OCI-LY7 (cell line): Measurements from ENCODE around the gene KCNJ16. TPM values are rescaled to one million over a fixed set of nuclear protein-coding genes. Genes with fewer than 3 reads are reported as not detected.

Experiments
- BruUV-seq: library from RNA; stranded (reverse); fragments of 400-500 nt; replicated peaks from 2 replicates; lab custom pipeline; 2021; lab: Mats Ljungman, UMichigan
- CTCF ChIA-PET: fragments of 300-600 bp; sonication (Branson Sonifier 250); formaldehyde crosslinking; loops from one replicate; lab custom pipeline; 2022; ENCODE audit warnings: antibody characterized with exemption; ENCODE audit not compliant: unreplicated experiment; lab: Charles Lee
- POLR2A ChIA-PET: fragments of 300-600 bp; sonication (Branson Sonifier 250); formaldehyde crosslinking; loops from one replicate; lab custom pipeline; 2022; ENCODE audit warnings: antibody characterized with exemption; lab: Charles Lee
- DNase-seq: peaks from one replicate; pipeline ENCODE4 v3.0.0-alpha.2; 2015; ENCODE audit warnings: low spot score
- H2AFZ ChIP-seq: fragments of 200-600 bp; sonication (generic), shearing (Covaris generic); 2 replicates; pipeline ENCODE4 v1.6.1; 2014; ENCODE audit warnings: mild to moderate bottlenecking, antibody characterized with exemption, low read length, moderate library complexity
- H3K27ac ChIP-seq: fragments of 200-600 bp; sonication (generic); 2 replicates; pipeline ENCODE4 v1.5.1; 2014; ENCODE audit warnings: mixed run types, low read depth, mild to moderate bottlenecking, moderate library complexity, low read length, inconsistent platforms; ENCODE audit not compliant: poor library complexity, severe bottlenecking
- H3K36me3 ChIP-seq: fragments of 200-600 bp; sonication (generic); 2 replicates; pipeline ENCODE4 v1.6.1; 2014; ENCODE audit warnings: mild to moderate bottlenecking, antibody characterized with exemption, low read length, moderate library complexity, mixed read lengths; ENCODE audit not compliant: insufficient read depth
- H3K4me1 ChIP-seq: fragments of 200-600 bp; sonication (generic); 2 replicates; pipeline ENCODE4 v1.5.1; 2014; ENCODE audit warnings: mild to moderate bottlenecking, low read length; ENCODE audit not compliant: insufficient read depth, poor library complexity, severe bottlenecking
- H3K4me2 ChIP-seq: fragments of 200-600 bp; sonication (generic); 2 replicates; pipeline ENCODE4 v1.6.1; 2014; ENCODE audit warnings: mild to moderate bottlenecking, low read length
- H3K4me3 ChIP-seq: fragments of 200-600 bp; sonication (generic); 2 replicates; pipeline ENCODE4 v1.5.1; 2014; ENCODE audit warnings: mild to moderate bottlenecking, low read depth, low read length; ENCODE audit not compliant: poor library complexity, severe bottlenecking
- H3K79me2 ChIP-seq: fragments of 200-600 bp; sonication (generic); 2 replicates; pipeline ENCODE4 v1.6.1; 2016; ENCODE audit warnings: low read depth, mild to moderate bottlenecking, low read length, moderate library complexity, mixed read lengths; ENCODE audit not compliant: insufficient read depth
- H3K9me2 ChIP-seq: fragments of 200-600 bp; sonication (generic); 2 replicates; pipeline ENCODE4 v1.6.1; 2016; ENCODE audit warnings: mild to moderate bottlenecking, low read length, mixed read lengths; ENCODE audit not compliant: insufficient read depth
- H3K9me3 ChIP-seq: fragments of 200-600 bp; sonication (generic); 2 replicates; pipeline ENCODE4 v1.6.1; 2014; ENCODE audit warnings: mild to moderate bottlenecking, mixed run types, low read length, mixed read lengths
- H4K20me1 ChIP-seq: fragments of 200-600 bp; sonication (generic); 2 replicates; pipeline ENCODE4 v1.6.1; 2014; ENCODE audit warnings: mild to moderate bottlenecking, antibody characterized with exemption, low read length, moderate library complexity, mixed read lengths; ENCODE audit not compliant: insufficient read depth
- CTCF ChIP-seq: fragments of 200-600 bp; sonication (generic); conservative IDR thresholded peaks from 2 replicates; pipeline ENCODE4 v1.5.1; 2014; ENCODE audit warnings: mild to moderate bottlenecking, antibody characterized with exemption, low read length, moderate library complexity, mixed read lengths
- EZH2phosphoT487 ChIP-seq: fragments of 200-600 bp; sonication (generic); IDR thresholded peaks from 2 replicates; pipeline ENCODE4 v1.6.1; 2018; ENCODE audit warnings: low read depth, borderline replicate concordance, mild to moderate bottlenecking, mixed run types, antibody characterized with exemption, low read length, moderate library complexity, mixed read lengths
- intact Hi-C: fragments of 100-400 bp; cut with micrococcal nuclease; formaldehyde crosslinking; loops from one replicate; pipeline ENCODE4 v1.10.0; 2022; ENCODE audit not compliant: unreplicated experiment
- total RNA-seq, 2 experiments: library from RNA; depleted of rRNA in 1 of 2; stranded (reverse); fragments of >200 nt in 1 of 2; shearing (Covaris generic) in 1 of 2; gene quantifications; 2 replicates each; pipeline ENCODE4 v1.2.3, GENCODE V29; 2014 to 2022

KCNJ16 gene
- total RNA-seq, 2 experiments from 2014 or later: not detected

GRCh38 chr17:70139449-70139993 lies 64.5 kb downstream of the KCNJ16 start:
- ChIA-PET CTCF (no interaction called here), POLR2A (interaction anchor here (0.6 to 2.1 kb wide), 9 partner anchors 10 to 731 kb away, joined by 3 to 6 read pairs (median 4); no protein-coding TSS in a partner anchor)
- H4K20me1 ChIP-seq: no peaks in the 10 kb centered on the region
- intact Hi-C loops: loop anchor here (5.0 kb wide), 1 partner anchor 413 kb away; no protein-coding TSS in a partner anchor
- no peaks in the 10 kb centered on the region for H3K9me2 ChIP-seq
- no peak overlapping the region for H3K4me3 ChIP-seq
- H3K79me2 ChIP-seq: no peaks in the 10 kb centered on the region
- H3K27ac ChIP-seq: no peak overlapping the region
- H3K4me2 ChIP-seq: no peak overlapping the region
- H3K4me1 ChIP-seq: no peaks in the 10 kb centered on the region
- no peak for DNase-seq
- no peak overlapping the region for H2AFZ ChIP-seq
- BruUV-seq: no TSS peak
- TF ChIP-seq EZH2phosphoT487 (no peak), CTCF (no peak)
- H3K9me3 ChIP-seq: no peaks in the 10 kb centered on the region
- H3K36me3 ChIP-seq: no peaks in the 10 kb centered on the region

GRCh38 chr17:70144260-70144846 lies 69.3 kb downstream of the KCNJ16 start:
- Histone ChIP-seq H3K79me2 (no peaks in the 10 kb centered on the region), H2AFZ (no peak overlapping the region), H3K4me2 (no peak overlapping the region), H3K9me3 (no peaks in the 10 kb centered on the region), H3K27ac (no peak overlapping the region), H4K20me1 (no peaks in the 10 kb centered on the region), H3K36me3 (no peaks in the 10 kb centered on the region), H3K4me1 (no peaks in the 10 kb centered on the region), H3K9me2 (no peaks in the 10 kb centered on the region), H3K4me3 (no peak overlapping the region)
- ChIA-PET CTCF (interaction anchor here (1.2 kb wide), 1 partner anchor 537 kb away, joined by 4 read pairs; no protein-coding TSS in a partner anchor), POLR2A (interaction anchor here (0.6 to 1.4 kb wide), 5 partner anchors 15 to 616 kb away, joined by 3 to 5 read pairs (median 3); no protein-coding TSS in a partner anchor)
- TF ChIP-seq CTCF: peak; percentile 100
- no peak for TF ChIP-seq EZH2phosphoT487
- peak; percentile 56 for DNase-seq
- no TSS peak for BruUV-seq
- intact Hi-C loops: loop anchor here (1.0 kb wide), 2 partner anchors 575 to 618 kb away; no protein-coding TSS in a partner anchor

- Histone ChIP-seq H3K9me2 (no peaks in the 10 kb centered on the region), H2AFZ (no peak overlapping the region), H3K9me3 (no peaks in the 10 kb centered on the region), H3K27ac (no peak overlapping the region), H3K79me2 (no peaks in the 10 kb centered on the region), H3K4me1 (no peaks in the 10 kb centered on the region), H3K36me3 (no peaks in the 10 kb centered on the region), H4K20me1 (no peaks in the 10 kb centered on the region), H3K4me2 (no peak overlapping the region), H3K4me3 (no peak overlapping the region)
- intact Hi-C loops: no loop called here
- ChIA-PET CTCF (no interaction called here), POLR2A (interaction anchor here (0.6 to 1.3 kb wide), 3 partner anchors 14 to 23 kb away, joined by 4 to 6 read pairs (median 4); no protein-coding TSS in a partner anchor)
- TF ChIP-seq EZH2phosphoT487: no peak
- no TSS peak for BruUV-seq
- no peak for DNase-seq
These were observed 78.2 kb downstream of the KCNJ16 start for GRCh38 chr17:70153210-70153609.
